ENCODE results near the gene STAT5A.
"Not testable (repeated sequence)": the region's sequence is repeated elsewhere in the genome, so short reads cannot be mapped to it uniquely, and the experiment has no call there.

The STAT5A gene

GRCh38 chr17:42347198-42347597 lies 58.9 kb downstream of the STAT5A start:
- TF ChIP-seq CTCF (conservative IDR thresholded peaks at IDR 0.05; ENCODE audit: low read depth, low read length) = no peak
- no peak overlapping the region for H3K4me3 ChIP-seq (ENCODE audit: low read depth, low read length)
- DNase-seq (ENCODE audit: low read depth) = peak; percentile 80

GRCh38 chr17:42347606-42348005 lies 59.3 kb downstream of the STAT5A start:
- DNase-seq (ENCODE audit: low read depth) = no peak
- H3K4me3 ChIP-seq (ENCODE audit: low read depth, low read length) = no peak overlapping the region
- no peak for TF ChIP-seq CTCF (conservative IDR thresholded peaks at IDR 0.05; ENCODE audit: low read depth, low read length)

- no peak for DNase-seq (ENCODE audit: low read depth)
- no peak for TF ChIP-seq CTCF (conservative IDR thresholded peaks at IDR 0.05; ENCODE audit: low read depth, low read length)
These were observed 59.8 kb downstream of the STAT5A start for GRCh38 chr17:42348104-42348503.

GRCh38 chr17:42354956-42355843 lies 66.9 kb downstream of the STAT5A start:
- no peak for TF ChIP-seq CTCF (conservative IDR thresholded peaks at IDR 0.05; ENCODE audit: low read depth, low read length)
- H3K4me3 ChIP-seq (ENCODE audit: low read depth, low read length) = no peak overlapping the region
- DNase-seq (ENCODE audit: low read depth) = no peak

More at GRCh38 chr17:42348104-42348503, 59.8 kb downstream of the STAT5A start:
- no peak overlapping the region for H3K4me3 ChIP-seq (ENCODE audit: low read depth, low read length)

GRCh38 chr17:42358434-42358833 lies 70.1 kb downstream of the STAT5A start:
- no peak overlapping the region for H3K4me3 ChIP-seq (ENCODE audit: low read depth, low read length)
- TF ChIP-seq CTCF (conservative IDR thresholded peaks at IDR 0.05; ENCODE audit: low read depth, low read length) = no peak
- no peak for DNase-seq (ENCODE audit: low read depth)

- TF ChIP-seq CTCF (conservative IDR thresholded peaks at IDR 0.05; ENCODE audit: low read depth, low read length) = no peak
- no peak overlapping the region for H3K4me3 ChIP-seq (ENCODE audit: low read depth, low read length)
- DNase-seq (ENCODE audit: low read depth) = no peak
These were observed 70.8 kb downstream of the STAT5A start for GRCh38 chr17:42359133-42359532.

- not testable (repeated sequence) for DNase-seq (ENCODE audit: low read depth); H3K4me3 ChIP-seq (ENCODE audit: low read depth, low read length)
These were observed 72.1 kb downstream of the STAT5A start for GRCh38 chr17:42360388-42360787.

Measured in choroid plexus epithelial cell (primary cell).